Gastroesophageal sphincter (tissue), 4 donors: ENCODE data around the gene CUBN. TPM values are rescaled to one million over a fixed set of nuclear protein-coding genes. Genes with fewer than 3 reads are reported as not detected.

Experiments used
- ATAC-seq: fragments of 150-250 bp; one replicate; pipeline ENCODE4 v1.9.1; 2016; ENCODE audit warnings: mild to moderate bottlenecking, moderate library complexity
- H3K27ac ChIP-seq, 4 donors: fragments of 200-600 bp; sonication (generic) in 3 of 4; 1 replicate in 3 of 4; 2 replicates in 1 of 4; pipeline ENCODE4 v1.5.1; 2016 to 2019
- H3K27me3 ChIP-seq: fragments of 200-600 bp; sonication (generic); one replicate; pipeline ENCODE4 v1.5.1; 2019
- H3K36me3 ChIP-seq, 2 donors: fragments of 200-600 bp; sonication (generic); one replicate each; pipeline ENCODE4 v1.5.1; 2019; ENCODE audit warnings: control low read depth in 1 of 2
- H3K4me1 ChIP-seq, 3 donors: fragments of 200-600 bp; sonication (generic); 1 replicate in 2 of 3; 2 replicates in 1 of 3; pipeline ENCODE4 v1.5.1; 2016 to 2019; ENCODE audit warnings: control low read depth in 2 of 3
- H3K4me3 ChIP-seq, 2 donors: fragments of 200-600 bp; sonication (generic); one replicate each; pipeline ENCODE4 v1.5.1; 2019; ENCODE audit warnings: mild to moderate bottlenecking in 1 of 2, moderate library complexity in 1 of 2
- H3K9me3 ChIP-seq, 3 donors: fragments of 200-600 bp; sonication (generic); one replicate each; pipeline ENCODE4 v1.5.1; 2017 to 2019; ENCODE audit warnings: control low read depth in 2 of 3
- CTCF ChIP-seq, 4 experiments: fragments of 200-600 bp in 2 of 4; fragments of 450-650 bp in 2 of 4; sonication (generic) in 1 of 4; IDR thresholded peaks; one replicate each; pipeline ENCODE4 v1.5.1; 2017 to 2019; ENCODE audit warnings: antibody characterized with exemption in 4 of 4, mild to moderate bottlenecking in 2 of 4, moderate library complexity in 2 of 4
- EP300 ChIP-seq: sonication (generic); formaldehyde crosslinking; IDR thresholded peaks from one replicate; pipeline ENCODE4 v1.6.1; 2017; ENCODE audit warnings: antibody characterized with exemption, mild to moderate bottlenecking
- POLR2A ChIP-seq, 2 donors: fragments of 450-650 bp; IDR thresholded peaks; one replicate each; pipeline ENCODE4 v1.6.1; 2017; ENCODE audit warnings: antibody characterized with exemption in 2 of 2, mild to moderate bottlenecking in 2 of 2, moderate library complexity in 1 of 2
- POLR2AphosphoS5 ChIP-seq: sonication (generic); formaldehyde crosslinking; IDR thresholded peaks from one replicate; pipeline ENCODE4 v1.6.1; 2017; ENCODE audit warnings: antibody characterized with exemption
- WGBS, 2 donors: methylation state at CpG; one replicate each; pipeline ENCODE4 v1.1.5; 2018; ENCODE audit warnings: low coverage in 1 of 2; 5-methylcytosine and 5-hydroxymethylcytosine counted together
- total RNA-seq, 4 donors: library from RNA; depleted of rRNA; stranded (reverse); fragments of >200 nt; gene quantifications; one replicate each; pipeline ENCODE4 v1.1.0, GENCODE V29; 2016

The CUBN gene
- total RNA-seq, 4 donors from 2014 or later = 0.37 to 2.8 (median 1.6) TPM

DNA sequence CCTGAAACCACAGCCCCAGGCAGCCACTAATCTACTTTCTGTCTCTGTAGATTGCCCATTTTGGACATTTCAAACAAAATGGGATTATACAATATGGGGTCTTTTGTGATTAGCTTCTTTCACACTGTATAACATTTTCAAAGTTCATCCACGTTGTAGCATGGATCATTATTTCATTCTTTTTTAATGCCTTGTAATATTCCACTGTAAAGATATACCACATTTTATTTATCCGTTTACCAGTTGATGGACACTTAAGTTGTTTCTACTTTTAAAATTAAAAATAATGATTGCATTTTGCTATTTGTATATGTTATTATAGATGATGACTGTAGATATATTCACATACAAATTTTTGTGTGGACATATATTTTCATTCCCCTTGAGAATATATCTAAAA lies 60.7 kb downstream of the CUBN start:
- no peak for TF ChIP-seq EP300
- no peak for TF ChIP-seq CTCF (IDR thresholded peaks at IDR 0.05)
- no peak for TF ChIP-seq POLR2A (IDR thresholded peaks at IDR 0.05)
- no peak for TF ChIP-seq POLR2AphosphoS5
- 92 to 100% methylated on average over 2 of the region's 2 CpGs for WGBS, 2 donors
- no peaks in the 10 kb centered on the region for H3K9me3 ChIP-seq
- H3K27me3 ChIP-seq = no peaks in the 10 kb centered on the region
- no peak overlapping the region for H3K27ac ChIP-seq
- H3K4me1 ChIP-seq = no peaks in the 10 kb centered on the region
- ATAC-seq = no peak
- no peaks in the 10 kb centered on the region for H3K36me3 ChIP-seq
- H3K4me3 ChIP-seq = no peak overlapping the region

GRCh38 chr10:17067376-17068264 lies 62.0 kb downstream of the CUBN start:
- Histone ChIP-seq H3K27me3 (no peaks in the 10 kb centered on the region), H3K27ac (no peak overlapping the region), H3K9me3 (no peaks in the 10 kb centered on the region), H3K36me3 (no peaks in the 10 kb centered on the region), H3K4me3 (no peak overlapping the region), H3K4me1 (peaks cover 0 to 4% (median under 1%) of the 10 kb centered on the region in 3 donors)
- no peak for ATAC-seq
- 68 to 69% methylated on average over 7 to 9 of the region's 9 CpGs for WGBS, 2 donors
- TF ChIP-seq POLR2AphosphoS5 (no peak), CTCF (IDR thresholded peaks at IDR 0.05) (no peak), EP300 (no peak), POLR2A (IDR thresholded peaks at IDR 0.05) (no peak)

GRCh38 chr10:17066807-17067206 lies 62.8 kb downstream of the CUBN start:
- Histone ChIP-seq H3K27me3 (no peaks in the 10 kb centered on the region), H3K36me3 (no peaks in the 10 kb centered on the region), H3K4me3 (no peak overlapping the region), H3K9me3 (no peaks in the 10 kb centered on the region), H3K27ac (no peak overlapping the region), H3K4me1 (peaks cover 0 to 6% (median 6%) of the 10 kb centered on the region in 3 donors)
- TF ChIP-seq CTCF (IDR thresholded peaks at IDR 0.05) = no peak
- TF ChIP-seq EP300 = no peak
- no peak for TF ChIP-seq POLR2AphosphoS5
- 68 to 79% methylated on average over 2 to 3 of the region's 3 CpGs for WGBS, 2 donors
- no peak for ATAC-seq

DNA sequence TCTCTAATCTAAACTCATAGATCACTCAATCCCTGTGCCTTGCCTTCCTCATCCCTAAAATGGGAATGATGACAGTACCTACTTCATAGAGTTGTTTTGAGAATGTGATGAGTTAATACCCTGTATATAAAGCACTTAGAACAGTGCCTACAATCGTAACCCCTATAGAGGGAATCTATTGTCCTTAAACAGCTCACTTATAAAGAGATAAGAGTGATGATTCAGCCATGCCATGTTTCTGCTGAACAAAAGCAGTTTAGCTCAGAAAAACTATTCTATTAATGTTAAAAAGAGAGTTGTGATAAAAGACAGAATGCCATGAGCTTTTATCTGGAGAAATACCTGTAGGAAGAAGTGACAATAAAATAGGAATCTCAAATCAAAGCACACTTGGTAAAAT lies 63.6 kb downstream of the CUBN start:
- no peaks in the 10 kb centered on the region for H3K27me3 ChIP-seq
- no peak overlapping the region for H3K27ac ChIP-seq
- no peak for TF ChIP-seq CTCF (IDR thresholded peaks at IDR 0.05)
- no peak for TF ChIP-seq POLR2A (IDR thresholded peaks at IDR 0.05)
- TF ChIP-seq EP300 = no peak
- TF ChIP-seq POLR2AphosphoS5 = no peak
- peaks cover 0 to 6% (median 6%) of the 10 kb centered on the region in 3 donors for H3K4me1 ChIP-seq
- no peaks in the 10 kb centered on the region for H3K9me3 ChIP-seq
- whole genome bisulfite sequencing, 2 donors = 77 to 100% methylated on average over 1 of the region's 1 CpG
- no peaks in the 10 kb centered on the region for H3K36me3 ChIP-seq
- H3K4me3 ChIP-seq = no peak overlapping the region
- no peak for ATAC-seq

GRCh38 chr10:17065273-17065672 lies 64.3 kb downstream of the CUBN start:
- H3K27ac ChIP-seq = no peak overlapping the region
- 83 to 94% methylated on average over 3 to 6 of the region's 6 CpGs for WGBS, 2 donors
- peaks cover 0 to 6% (median 6%) of the 10 kb centered on the region in 3 donors for H3K4me1 ChIP-seq
- ATAC-seq = no peak
- no peaks in the 10 kb centered on the region for H3K36me3 ChIP-seq
- no peaks in the 10 kb centered on the region for H3K27me3 ChIP-seq
- H3K9me3 ChIP-seq = no peaks in the 10 kb centered on the region
- no peak overlapping the region for H3K4me3 ChIP-seq
- no peak for TF ChIP-seq POLR2AphosphoS5
- no peak for TF ChIP-seq POLR2A (IDR thresholded peaks at IDR 0.05)
- no peak for TF ChIP-seq CTCF (IDR thresholded peaks at IDR 0.05)
- TF ChIP-seq EP300 = no peak
